B cell (primary cell): ENCODE measurements around the gene ANKS1A. TPM values are rescaled to one million over a fixed set of nuclear protein-coding genes. Genes with fewer than 3 reads are reported as not detected.
"Not testable (repeated sequence)": the region's sequence is repeated elsewhere in the genome, so short reads cannot be mapped to it uniquely, and the experiment has no call there.

Experiments used
- ATAC-seq: fragments of 200-7000 bp; cut with Tn5 transposase; one replicate; pipeline ENCODE4 v1.10.0; 2021; ENCODE audit warnings: low read depth, mild to moderate bottlenecking, moderate number of reproducible peaks, moderate library complexity
- CTCF ChIA-PET: fragments of 350-600 bp; sonication (Branson Sonifier 250); formaldehyde crosslinking; loops from one replicate; lab custom pipeline; 2021; ENCODE audit warnings: antibody characterized with exemption, inconsistent platforms; lab: Charles Lee
- POLR2A ChIA-PET: fragments of 350-600 bp; sonication (Branson Sonifier 250); formaldehyde crosslinking; loops from one replicate; lab custom pipeline; 2021; ENCODE audit warnings: antibody characterized with exemption; lab: Charles Lee
- DNase-seq: peaks from one replicate; pipeline ENCODE4 v3.0.0; 2013
- H2AFZ ChIP-seq: 2 replicates; pipeline ENCODE4 v1.6.1; 2012; ENCODE audit warnings: mild to moderate bottlenecking, low read depth, low read length; ENCODE audit not compliant: insufficient read depth, poor library complexity, severe bottlenecking
- H3K27ac ChIP-seq, 2 donors: 1 replicate in 1 of 2; 2 replicates in 1 of 2; pipeline ENCODE4 v1.5.1; 2012 to 2013; ENCODE audit warnings: low read length in 2 of 2, mild to moderate bottlenecking in 2 of 2, moderate library complexity in 1 of 2
- H3K27me3 ChIP-seq, 4 experiments: fragments of 200-600 bp in 1 of 4; sonication (generic) in 1 of 4; replicated peaks in 1 of 4; 1 replicate in 2 of 4; 2 replicates in 2 of 4; pipeline versions ENCODE4 v1.6.1 to v1.7.0; 2013 to 2016; ENCODE audit warnings: low read length in 3 of 4, mild to moderate bottlenecking in 2 of 4, mixed read lengths in 1 of 4, moderate library complexity in 1 of 4; ENCODE audit not compliant: insufficient read depth in 4 of 4, control insufficient read depth in 3 of 4; ENCODE audit errors: control extremely low read depth in 1 of 4
- H3K36me3 ChIP-seq, 2 experiments: replicated peaks in 1 of 2; 1 replicate in 1 of 2; 2 replicates in 1 of 2; pipeline versions ENCODE4 v1.6.1 to v1.7.1; 2013; ENCODE audit warnings: low read length in 1 of 2; ENCODE audit not compliant: insufficient read depth in 2 of 2, control insufficient read depth in 1 of 2; ENCODE audit errors: control extremely low read depth in 1 of 2, extremely low read depth in 1 of 2
- H3K4me1 ChIP-seq, 2 donors: fragments of 200-600 bp in 1 of 2; sonication (generic) in 1 of 2; 1 replicate in 1 of 2; 2 replicates in 1 of 2; pipeline versions ENCODE4 v1.5.1 to v1.6.1; 2013 to 2017; ENCODE audit warnings: low read length in 2 of 2; ENCODE audit not compliant: control insufficient read depth in 2 of 2, insufficient read depth in 2 of 2
- H3K4me2 ChIP-seq: replicated peaks from 2 replicates; pipeline ENCODE3; 2012; ENCODE audit warnings: mild to moderate bottlenecking, low read depth, low read length; ENCODE audit not compliant: poor library complexity, severe bottlenecking
- H3K4me3 ChIP-seq, 5 experiments: fragments of 200-600 bp in 1 of 5; sonication (generic) in 1 of 5; 1 replicate in 3 of 5; 2 replicates in 2 of 5; pipeline versions ENCODE4 v1.5.1 to v1.7.0; 2011 to 2016; ENCODE audit warnings: low read length in 4 of 5, mild to moderate bottlenecking in 4 of 5, low read depth in 2 of 5, control low read depth in 1 of 5, moderate library complexity in 1 of 5; ENCODE audit not compliant: insufficient read depth in 1 of 5; ENCODE audit errors: control extremely low read depth in 1 of 5, extremely low read depth in 1 of 5
- H3K79me2 ChIP-seq: fragments of 200-600 bp; sonication (generic); one replicate; pipeline ENCODE4 v1.6.0; 2016; ENCODE audit warnings: low read length; ENCODE audit not compliant: control insufficient read depth, insufficient read depth
- H3K9ac ChIP-seq: fragments of 200-600 bp; sonication (generic); 2 replicates; pipeline ENCODE4 v1.6.1; 2017; ENCODE audit warnings: mild to moderate bottlenecking, low read length, moderate library complexity
- H3K9me3 ChIP-seq, 3 donors: one replicate each; pipeline versions ENCODE4 v1.6.1 to v1.7.1; 2013; ENCODE audit warnings: low read length in 2 of 3; ENCODE audit not compliant: control insufficient read depth in 2 of 3, insufficient read depth in 1 of 3; ENCODE audit errors: control extremely low read depth in 1 of 3
- H4K20me1 ChIP-seq: 2 replicates; pipeline ENCODE4 v1.6.0; 2012; ENCODE audit warnings: mild to moderate bottlenecking, low read length; ENCODE audit not compliant: insufficient read depth, control insufficient read depth, poor library complexity, severe bottlenecking
- H3K27ac Mint-ChIP-seq: one replicate; pipeline ENCODE4 v1.8.0; 2021; ENCODE audit warnings: mixed read lengths
- H3K27me3 Mint-ChIP-seq: one replicate; pipeline ENCODE4 v1.8.0; 2021; ENCODE audit warnings: mixed read lengths
- H3K4me1 Mint-ChIP-seq: one replicate; pipeline ENCODE4 v1.8.0; 2021; ENCODE audit warnings: mixed read lengths
- H3K4me3 Mint-ChIP-seq: one replicate; pipeline ENCODE4 v1.8.0; 2021; ENCODE audit warnings: mixed read lengths
- H3K9me3 Mint-ChIP-seq: one replicate; pipeline ENCODE4 v1.8.0; 2022; ENCODE audit warnings: mixed read lengths; ENCODE audit not compliant: insufficient read depth
- CTCF ChIP-seq: fragments of 200-600 bp; IDR thresholded peaks from one replicate; pipeline ENCODE4 v1.8.0; 2022; ENCODE audit warnings: antibody characterized with exemption, mild to moderate bottlenecking
- EZH2 ChIP-seq: IDR thresholded peaks from 2 replicates; pipeline ENCODE4 v1.6.1; 2012; ENCODE audit warnings: borderline replicate concordance, low read depth, mild to moderate bottlenecking, moderate library complexity, low read length; ENCODE audit not compliant: insufficient read depth, poor library complexity, severe bottlenecking
- WGBS: methylation state at CpG from one replicate; pipeline ENCODE4 v1.1.5; 2013; ENCODE audit warnings: missing lambda C conversion rate; ENCODE audit not compliant: insufficient coverage; 5-methylcytosine and 5-hydroxymethylcytosine counted together
- intact Hi-C: fragments of 100-400 bp; cut with micrococcal nuclease; formaldehyde crosslinking; loops from one replicate; pipeline ENCODE4 v1.10.0; 2022
- polyA plus RNA-seq: library from polyadenylated mRNA; depleted of rRNA; stranded (reverse); fragments of >200 nt; gene quantifications from 2 replicates; pipeline ENCODE4 v1.2.3, GENCODE V29; 2012
- total RNA-seq, 2 donors: library from RNA; stranded (reverse); fragments of 120-200 nt in 1 of 2; gene quantifications; 1 replicate in 1 of 2; 2 replicates in 1 of 2; pipeline versions ENCODE4 v1.2.3 to v1.2.4, GENCODE V29; 2013 to 2022

ANKS1A gene
- total and polyA plus RNA-seq, 2 donors (not counting 1 experiment from before 2014, with no cell fraction given) = 3.4 to 19.7 TPM

- Histone ChIP-seq H3K27me3 (no peaks in the 10 kb centered on the region), H4K20me1 (peaks cover 4% of the 10 kb centered on the region), H3K36me3 (no peaks in the 10 kb centered on the region), H3K9ac (no peak overlapping the region), H3K9me3 (no peaks in the 10 kb centered on the region), H3K4me2 (no peak overlapping the region), H3K27ac (no peak overlapping the region), H3K4me3 (no peak overlapping the region), H2AFZ (no peak overlapping the region), H3K4me1 (no peaks in the 10 kb centered on the region), H3K79me2 (peaks cover 69% of the 10 kb centered on the region)
- H3K27me3 Mint-ChIP-seq = no peaks in the 10 kb centered on the region
- ChIA-PET POLR2A (no interaction called here), CTCF (interaction anchor here (1.1 kb wide), 1 partner anchor 242 kb away, joined by 4 read pairs; no protein-coding TSS in a partner anchor)
- H3K4me1 Mint-ChIP-seq = peaks cover 5% of the 10 kb centered on the region
- no peak for ATAC-seq
- intact Hi-C loops = no loop called here
- DNase-seq = no peak
- WGBS = no CpG with 5 or more reads among the region's 1 CpG
- H3K4me3 Mint-ChIP-seq = no peak overlapping the region
- H3K27ac Mint-ChIP-seq = no peak overlapping the region
- TF ChIP-seq CTCF (no peak), EZH2 (no peak)
- no peaks in the 10 kb centered on the region for H3K9me3 Mint-ChIP-seq
Observed at GRCh38 chr6:34897716-34898115, 8.7 kb downstream of the ANKS1A start.

- H3K9me3 ChIP-seq, H3K9me3 Mint-ChIP-seq, H3K27me3 ChIP-seq, H3K27ac ChIP-seq, POLR2A ChIA-PET, H3K4me2 ChIP-seq, H3K4me3 Mint-ChIP-seq, H3K9ac ChIP-seq, H3K36me3 ChIP-seq, ATAC-seq, H3K4me1 ChIP-seq, H3K27ac Mint-ChIP-seq, DNase-seq, H3K4me3 ChIP-seq, H3K27me3 Mint-ChIP-seq, intact Hi-C loops, H3K4me1 Mint-ChIP-seq, CTCF ChIA-PET, H4K20me1 ChIP-seq, H2AFZ ChIP-seq: not testable (repeated sequence)
- H3K79me2 ChIP-seq = peaks cover 55% of the 10 kb centered on the region
- no CpG with 5 or more reads among the region's 1 CpG for WGBS
Observed at GRCh38 chr6:34899748-34900147, 10.7 kb downstream of the ANKS1A start.
